Coronary artery (tissue), 2 donors: ENCODE results near the gene CACNA1A.

ENCODE experiments used
- DNase-seq: peaks from one replicate; pipeline ENCODE4 v3.0.0-alpha.2; 2017; ENCODE audit warnings: low spot score
- H3K27ac ChIP-seq, 2 donors: fragments of 200-600 bp; sonication (generic); one replicate each; pipeline ENCODE4 v1.5.1; 2016 to 2019
- H3K4me3 ChIP-seq: fragments of 200-600 bp; sonication (generic); 2 replicates; pipeline ENCODE4 v1.5.1; 2016; ENCODE audit warnings: mild to moderate bottlenecking, moderate library complexity
- CTCF ChIP-seq: fragments of 200-600 bp; sonication (generic); IDR thresholded peaks from one replicate; pipeline ENCODE4 v1.5.1; 2019; ENCODE audit warnings: antibody characterized with exemption

The CACNA1A gene

GRCh38 chr19:13356686-13357280, 149.5 kb downstream of the CACNA1A start:
- TF ChIP-seq CTCF: no peak
- DNase-seq: no peak
- no peak overlapping the region for H3K27ac ChIP-seq
- no peak overlapping the region for H3K4me3 ChIP-seq

GRCh38 chr19:13356185-13356584, 150.1 kb downstream of the CACNA1A start:
- no peak for DNase-seq
- Histone ChIP-seq H3K27ac (no peak overlapping the region), H3K4me3 (no peak overlapping the region)
- TF ChIP-seq CTCF: no peak

GRCh38 chr19:13355356-13355755, 150.9 kb downstream of the CACNA1A start:
- Histone ChIP-seq H3K27ac (no peak overlapping the region), H3K4me3 (no peak overlapping the region)
- no peak for TF ChIP-seq CTCF
- DNase-seq: no peak

- no peak for DNase-seq
- no peak for TF ChIP-seq CTCF
Observed at GRCh38 chr19:13353625-13354024, 152.7 kb downstream of the CACNA1A start.

GRCh38 chr19:13350759-13351158, 155.5 kb downstream of the CACNA1A start:
- no peak for TF ChIP-seq CTCF
- DNase-seq: no peak
- Histone ChIP-seq H3K4me3 (no peak overlapping the region), H3K27ac (no peak overlapping the region)

More at GRCh38 chr19:13353625-13354024, 152.7 kb downstream of the CACNA1A start:
- H3K27ac ChIP-seq: no peak overlapping the region
- H3K4me3 ChIP-seq: no peak overlapping the region

- no peak for DNase-seq
- H3K4me3 ChIP-seq: no peak overlapping the region
- no peak for TF ChIP-seq CTCF
- no peak overlapping the region for H3K27ac ChIP-seq
Observed at GRCh38 chr19:13350072-13350471, 156.2 kb downstream of the CACNA1A start.

- TF ChIP-seq CTCF: no peak
- Histone ChIP-seq H3K4me3 (no peak overlapping the region), H3K27ac (no peak overlapping the region)
- DNase-seq: no peak
Observed at GRCh38 chr19:13347367-13347766, 158.9 kb downstream of the CACNA1A start.
